Fibroblast of peridontal ligament (primary cell): Measurements from ENCODE around the gene ANKRD22.
"Not testable (repeated sequence)": the region's sequence is repeated elsewhere in the genome, so short reads cannot be mapped to it uniquely, and the experiment has no call there.

Experiments
- DNase-seq: peaks from one replicate; pipeline ENCODE4 v3.0.0-alpha.2; 2010; ENCODE audit errors: extremely low read depth

Gene ANKRD22

GRCh38 chr10:88877298-88877697 is 25.7 kb upstream of the ANKRD22 start:
- DNase-seq: no peak

GRCh38 chr10:88875081-88875480 is 23.4 kb upstream of the ANKRD22 start:
- DNase-seq: no peak

DNA sequence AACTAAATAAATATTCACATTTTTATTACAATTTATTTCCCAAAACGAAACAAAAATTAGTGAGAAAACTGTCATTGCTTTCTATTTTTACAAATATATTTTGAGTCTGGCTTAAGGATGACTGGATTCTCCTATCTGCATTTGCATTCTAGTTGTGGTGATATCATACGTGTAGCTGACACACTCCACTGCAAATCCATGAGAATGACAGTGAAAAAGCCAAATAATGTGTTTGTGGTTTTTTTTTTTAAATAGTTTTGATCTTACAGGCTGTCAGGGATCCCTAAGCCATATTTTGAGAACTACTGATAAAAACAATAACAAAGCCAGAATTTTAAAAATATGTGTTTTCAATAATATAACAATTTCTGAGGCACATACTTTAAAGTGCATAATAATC is 22.6 kb upstream of the ANKRD22 start:
- no peak for DNase-seq

DNA sequence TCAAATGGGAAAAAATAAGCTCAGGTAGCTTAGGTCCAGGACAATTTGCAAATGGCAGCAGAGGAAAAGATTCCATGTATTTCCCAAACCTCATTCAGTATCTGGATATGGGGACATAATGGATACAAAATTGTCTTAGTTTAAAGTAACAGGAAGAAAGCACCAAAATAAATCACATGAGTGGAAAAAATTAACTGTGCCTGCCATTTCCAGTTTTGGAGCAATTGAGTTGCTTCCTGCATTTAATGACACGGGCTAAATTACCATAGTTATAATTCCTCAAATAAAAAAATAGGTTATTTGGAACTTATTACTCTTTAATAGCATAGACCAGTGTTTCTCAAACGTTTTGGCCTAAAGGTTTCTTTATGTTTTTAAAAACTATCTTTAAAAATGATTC is 22.1 kb upstream of the ANKRD22 start:
- no peak for DNase-seq

- no peak for DNase-seq
These were observed 18.4 kb upstream of the ANKRD22 start for GRCh38 chr10:88870089-88870488.

DNA sequence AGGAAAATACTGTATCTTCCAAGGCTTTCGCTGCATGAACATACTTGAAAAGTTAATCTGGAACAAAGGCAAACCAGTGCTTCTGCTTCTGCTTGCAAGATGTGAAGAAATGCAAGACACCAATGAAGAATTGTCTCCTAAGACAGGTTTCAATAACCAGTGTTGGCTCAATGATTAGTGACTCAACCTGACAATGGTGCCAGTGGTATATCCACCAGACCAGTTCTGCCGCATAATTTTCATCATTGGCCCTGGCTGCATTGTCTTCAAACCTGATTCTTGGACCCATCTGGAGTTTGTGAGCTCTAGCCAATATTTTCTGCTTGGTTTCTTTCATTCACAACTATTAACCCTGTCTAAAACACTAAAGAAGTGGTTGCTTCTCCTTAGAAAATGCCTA is 14.8 kb upstream of the ANKRD22 start:
- DNase-seq: no peak

GRCh38 chr10:88865281-88865876 is 13.7 kb upstream of the ANKRD22 start:
- DNase-seq: peak; percentile 63

GRCh38 chr10:88861036-88861435 is 9.4 kb upstream of the ANKRD22 start:
- no peak for DNase-seq

DNA sequence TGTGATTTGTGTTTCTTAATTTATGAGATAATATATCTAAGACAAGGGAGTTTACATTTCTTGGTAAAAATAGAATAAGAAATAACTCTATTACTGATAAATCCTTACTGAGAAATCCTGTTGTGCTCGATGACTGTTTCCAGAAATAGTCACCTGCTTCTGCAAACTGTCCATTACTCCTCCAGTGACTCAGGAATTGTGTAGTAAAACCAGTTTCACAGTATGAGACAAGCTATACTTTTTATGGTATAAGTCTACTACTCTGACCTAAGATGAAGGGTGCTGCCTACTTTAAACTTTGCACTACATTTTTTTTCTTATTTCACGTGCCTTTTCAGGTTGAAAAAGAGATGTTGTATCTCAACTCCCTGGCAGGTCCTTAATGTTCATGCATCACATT is 6.8 kb upstream of the ANKRD22 start:
- no peak for DNase-seq

GRCh38 chr10:88857831-88858230 is 6.2 kb upstream of the ANKRD22 start:
- DNase-seq: no peak

- DNase-seq: no peak
These were observed 3.0 kb upstream of the ANKRD22 start for GRCh38 chr10:88854684-88855083.

DNA sequence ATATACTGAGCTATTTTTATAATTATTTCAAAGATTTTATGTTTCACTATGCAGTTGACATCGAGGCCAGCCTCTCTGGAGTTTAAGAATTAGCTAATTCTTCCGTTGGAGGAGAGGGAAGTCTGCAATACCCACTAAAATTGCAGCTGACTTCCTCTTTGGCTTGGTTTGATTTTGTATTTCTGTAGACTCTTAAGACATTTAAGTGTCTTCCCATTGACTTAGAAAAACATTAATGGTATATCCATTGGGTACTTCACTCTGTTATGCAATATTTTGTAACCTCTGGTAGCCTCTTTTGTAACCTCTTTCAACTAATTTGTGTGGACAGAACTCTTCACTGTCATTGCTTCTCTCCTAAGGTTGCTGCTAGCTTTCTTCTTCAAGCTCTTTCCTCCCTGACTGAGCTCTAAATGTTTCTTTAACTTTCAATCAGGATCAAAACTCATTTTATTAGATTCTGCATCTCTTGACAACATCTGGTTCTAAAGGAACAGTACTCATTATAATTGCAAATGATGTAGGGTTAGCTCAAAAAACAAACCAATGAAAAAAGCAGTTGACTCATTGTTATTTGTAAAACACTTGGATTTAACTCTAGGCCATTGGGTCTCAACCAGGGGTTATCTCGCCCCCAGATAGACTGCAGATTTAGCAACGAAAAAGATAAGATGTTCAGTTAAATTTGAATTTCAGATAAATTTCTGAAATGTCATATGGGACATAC is 1.7 kb upstream of the ANKRD22 start:
- no peak for DNase-seq

GRCh38 chr10:88852327-88852726 is 683 bp upstream of the ANKRD22 start:
- DNase-seq: no peak

- no peak for DNase-seq
These were observed 932 bp downstream of the ANKRD22 start for GRCh38 chr10:88850712-88851111.

DNA sequence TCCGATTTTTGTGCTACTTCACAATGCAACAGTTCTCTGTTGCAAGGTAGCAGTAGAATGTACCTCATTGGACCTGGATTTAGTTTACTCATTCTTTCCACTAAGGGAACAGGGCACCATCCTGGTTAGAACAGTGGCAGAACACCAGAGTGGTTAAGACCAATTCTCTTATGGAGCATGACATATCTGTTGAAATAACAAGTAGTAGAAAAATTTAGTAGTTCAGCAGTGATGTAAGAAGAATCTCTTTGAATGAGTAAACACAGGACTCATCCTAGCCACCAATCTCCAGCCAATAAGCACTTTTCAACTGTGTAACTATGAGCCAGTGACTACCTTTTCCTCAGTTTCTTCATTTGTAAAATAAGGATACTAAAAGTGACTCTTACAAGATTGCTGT is 2.4 kb downstream of the ANKRD22 start:
- DNase-seq: peak; percentile 46

DNA sequence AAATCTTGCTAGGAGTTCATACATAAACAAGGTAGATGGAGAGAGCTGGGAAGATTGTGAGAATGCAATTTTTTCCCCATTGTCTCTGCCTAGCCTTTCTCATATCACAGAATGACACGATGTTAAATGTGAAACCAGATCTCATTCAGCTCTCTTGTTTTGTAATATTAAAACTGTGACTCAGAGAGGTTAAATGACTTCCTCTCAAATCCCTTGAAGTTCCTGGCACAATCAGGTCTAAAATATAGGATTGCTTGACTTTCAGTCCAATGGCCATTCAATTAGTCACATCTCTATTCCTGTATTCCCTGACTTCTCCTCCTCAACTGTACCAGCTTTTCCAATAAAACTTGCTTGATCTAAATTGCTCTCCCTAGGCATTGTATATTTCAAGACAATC is 3.1 kb downstream of the ANKRD22 start:
- peak; percentile 80 for DNase-seq

- DNase-seq: no peak
These were observed 8.5 kb downstream of the ANKRD22 start for GRCh38 chr10:88843171-88843570.

GRCh38 chr10:88841316-88842111 is 10.1 kb downstream of the ANKRD22 start:
- DNase-seq: no peak

GRCh38 chr10:88840881-88841280 is 10.8 kb downstream of the ANKRD22 start:
- DNase-seq: no peak

- no peak for DNase-seq
These were observed 11.5 kb downstream of the ANKRD22 start for GRCh38 chr10:88840104-88840503.

DNA sequence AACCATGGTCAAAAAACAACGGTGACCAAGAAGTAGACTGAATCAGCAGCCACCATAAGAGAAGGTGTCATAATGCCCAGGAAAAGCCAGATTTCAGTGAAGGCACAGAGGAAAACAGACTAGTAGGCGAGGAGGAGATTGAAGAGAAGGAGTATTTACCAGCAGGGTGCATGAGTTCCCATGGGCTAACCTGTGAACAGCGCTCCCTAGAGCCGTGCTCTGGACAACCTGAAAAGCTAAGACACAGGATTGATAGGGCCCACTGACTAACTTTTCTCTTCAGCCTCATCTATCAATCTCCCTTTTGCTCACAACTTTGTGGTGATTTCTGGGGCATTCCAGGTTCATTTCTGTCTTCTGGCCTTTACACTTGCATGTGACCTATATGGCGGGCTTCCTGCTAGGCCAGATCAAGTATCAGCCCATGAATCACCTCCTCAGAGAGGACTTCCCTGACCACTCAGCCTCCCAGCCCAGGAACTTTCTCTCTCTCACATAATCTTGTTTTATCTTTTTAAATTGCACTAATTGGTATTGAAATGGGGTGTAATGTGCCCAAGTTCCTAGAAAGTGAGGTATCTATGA is 12.8 kb downstream of the ANKRD22 start:
- no peak for DNase-seq

GRCh38 chr10:88837632-88838031 is 14.0 kb downstream of the ANKRD22 start:
- not testable (repeated sequence) for DNase-seq

- DNase-seq: no peak
These were observed 15.8 kb downstream of the ANKRD22 start for GRCh38 chr10:88835910-88836221.
